ENCODE results near the gene TDRD9. TPM values are rescaled to one million over a fixed set of nuclear protein-coding genes. Genes with fewer than 3 reads are reported as not detected.

Gene TDRD9
- total RNA-seq, 2 donors from 2014 or later: 1.1 to 2.1 TPM

GRCh38 chr14:104086661-104087461 is 158.6 kb downstream of the TDRD9 start:
- Mint-ChIP-seq H3K9me3 (no peaks in the 10 kb centered on the region), H3K4me3 (no peak overlapping the region), H3K27me3 (peaks cover 0 to 5% of the 10 kb centered on the region in 2 donors), H3K36me3 (no peaks in the 10 kb centered on the region), H3K27ac (no peak overlapping the region), H3K4me1 (ENCODE audit: low read depth in 2 of 2) (no peaks in the 10 kb centered on the region)
- DNase-seq (ENCODE audit: low spot score): no peak
- ATAC-seq: no peak

- H3K27ac Mint-ChIP-seq: no peak overlapping the region
- no peak for DNase-seq (ENCODE audit: low spot score)
- ATAC-seq: no peak
- no peak overlapping the region for H3K4me3 Mint-ChIP-seq
- no peaks in the 10 kb centered on the region for H3K36me3 Mint-ChIP-seq
- H3K4me1 Mint-ChIP-seq (ENCODE audit: low read depth in 2 of 2): no peaks in the 10 kb centered on the region
- no peaks in the 10 kb centered on the region for H3K9me3 Mint-ChIP-seq
- peaks cover 0 to 5% of the 10 kb centered on the region in 2 donors for H3K27me3 Mint-ChIP-seq
Measured at GRCh38 chr14:104087505-104087904, 159.2 kb downstream of the TDRD9 start.

GRCh38 chr14:104087981-104088850 is 160.0 kb downstream of the TDRD9 start:
- peaks cover 0 to 5% of the 10 kb centered on the region in 2 donors for H3K27me3 Mint-ChIP-seq
- no peak overlapping the region for H3K27ac Mint-ChIP-seq
- ATAC-seq (no peak), DNase-seq (ENCODE audit: low spot score) (no peak)
- no peaks in the 10 kb centered on the region for H3K4me1 Mint-ChIP-seq (ENCODE audit: low read depth in 2 of 2)
- no peaks in the 10 kb centered on the region for H3K36me3 Mint-ChIP-seq
- H3K4me3 Mint-ChIP-seq: no peak overlapping the region
- H3K9me3 Mint-ChIP-seq: no peaks in the 10 kb centered on the region

- no peaks in the 10 kb centered on the region for H3K36me3 Mint-ChIP-seq
- DNase-seq (ENCODE audit: low spot score): no peak
- no peak overlapping the region for H3K4me3 Mint-ChIP-seq
- H3K4me1 Mint-ChIP-seq (ENCODE audit: low read depth in 2 of 2): peaks cover 0 to 4% of the 10 kb centered on the region in 2 donors
- ATAC-seq: no peak
- peaks cover 0 to 5% of the 10 kb centered on the region in 2 donors for H3K27me3 Mint-ChIP-seq
- H3K27ac Mint-ChIP-seq: no peak overlapping the region
- no peaks in the 10 kb centered on the region for H3K9me3 Mint-ChIP-seq
Measured at GRCh38 chr14:104090071-104090748, 162.0 kb downstream of the TDRD9 start.

- H3K36me3 Mint-ChIP-seq: no peaks in the 10 kb centered on the region
- ATAC-seq (no peak), DNase-seq (ENCODE audit: low spot score) (no peak)
- no peak overlapping the region for H3K4me3 Mint-ChIP-seq
- H3K4me1 Mint-ChIP-seq (ENCODE audit: low read depth in 2 of 2): peaks cover 0 to 4% of the 10 kb centered on the region in 2 donors
- H3K9me3 Mint-ChIP-seq: no peaks in the 10 kb centered on the region
- H3K27me3 Mint-ChIP-seq: peaks cover 0 to 5% of the 10 kb centered on the region in 2 donors
- no peak overlapping the region for H3K27ac Mint-ChIP-seq
Measured at GRCh38 chr14:104091061-104091926, 163.0 kb downstream of the TDRD9 start.

GRCh38 chr14:104091927-104092771 is 163.9 kb downstream of the TDRD9 start:
- Mint-ChIP-seq H3K36me3 (no peaks in the 10 kb centered on the region), H3K4me3 (no peak overlapping the region)
- ATAC-seq: no peak

GRCh38 chr14:104092931-104093365 is 164.7 kb downstream of the TDRD9 start:
- no peaks in the 10 kb centered on the region for H3K9me3 Mint-ChIP-seq
- H3K4me3 Mint-ChIP-seq: no peak overlapping the region
- H3K36me3 Mint-ChIP-seq: no peaks in the 10 kb centered on the region
- H3K27me3 Mint-ChIP-seq: no peaks in the 10 kb centered on the region
- H3K27ac Mint-ChIP-seq: no peak overlapping the region
- no peak for ATAC-seq
- H3K4me1 Mint-ChIP-seq (ENCODE audit: low read depth in 2 of 2): peaks cover 0 to 4% of the 10 kb centered on the region in 2 donors
- DNase-seq (ENCODE audit: low spot score): peak; percentile 54

More at GRCh38 chr14:104091927-104092771, 163.9 kb downstream of the TDRD9 start:
- Mint-ChIP-seq H3K27me3 (peaks cover 0 to 2% of the 10 kb centered on the region in 2 donors), H3K27ac (no peak overlapping the region), H3K4me1 (ENCODE audit: low read depth in 2 of 2) (peaks cover 0 to 4% of the 10 kb centered on the region in 2 donors), H3K9me3 (no peaks in the 10 kb centered on the region)
- DNase-seq (ENCODE audit: low spot score): peak; percentile 44

GRCh38 chr14:104093366-104094055 is 165.3 kb downstream of the TDRD9 start:
- Mint-ChIP-seq H3K4me1 (ENCODE audit: low read depth in 2 of 2) (peaks cover 0 to 4% of the 10 kb centered on the region in 2 donors), H3K36me3 (no peaks in the 10 kb centered on the region), H3K9me3 (no peaks in the 10 kb centered on the region), H3K4me3 (no peak overlapping the region), H3K27me3 (no peaks in the 10 kb centered on the region), H3K27ac (no peak overlapping the region)
- ATAC-seq (peak; percentile 8 to 47), DNase-seq (ENCODE audit: low spot score) (peak; percentile 54)

GRCh38 chr14:104094056-104094708 is 165.9 kb downstream of the TDRD9 start:
- no peak for ATAC-seq
- no peaks in the 10 kb centered on the region for H3K9me3 Mint-ChIP-seq
- H3K27me3 Mint-ChIP-seq: no peaks in the 10 kb centered on the region
- H3K4me3 Mint-ChIP-seq: no peak overlapping the region
- no peak overlapping the region for H3K27ac Mint-ChIP-seq
- no peaks in the 10 kb centered on the region for H3K36me3 Mint-ChIP-seq
- H3K4me1 Mint-ChIP-seq (ENCODE audit: low read depth in 2 of 2): peaks cover 0 to 4% of the 10 kb centered on the region in 2 donors
- DNase-seq (ENCODE audit: low spot score): peak; percentile 25

GRCh38 chr14:104094709-104095425 is 166.6 kb downstream of the TDRD9 start:
- no peak overlapping the region for H3K27ac Mint-ChIP-seq
- peaks cover 0 to 4% of the 10 kb centered on the region in 2 donors for H3K4me1 Mint-ChIP-seq (ENCODE audit: low read depth in 2 of 2)
- no peaks in the 10 kb centered on the region for H3K27me3 Mint-ChIP-seq
- no peaks in the 10 kb centered on the region for H3K9me3 Mint-ChIP-seq
- DNase-seq (ENCODE audit: low spot score) (peak; percentile 76), ATAC-seq (no peak)
- H3K36me3 Mint-ChIP-seq: no peaks in the 10 kb centered on the region
- no peak overlapping the region for H3K4me3 Mint-ChIP-seq

Data from natural killer cell treated with Interleukin-12 subunit alpha and Interleukin-12 subunit beta and Interleukin-15 and Interleukin-18, amount 100 ng/mL, for 72 hours (primary cell).